Cardiac muscle cell (in vitro differentiated cells and primary cell): Measurements from ENCODE around the gene EFCAB8. TPM values are rescaled to one million over a fixed set of nuclear protein-coding genes. Genes with fewer than 3 reads are reported as not detected.

Source experiments
- DNase-seq, 2 donors: peaks; one replicate each; pipeline versions ENCODE4 v3.0.0 to v3.0.0-alpha.2; 2010 to 2017; ENCODE audit warnings: low read depth in 1 of 2, low spot score in 1 of 2
- H3K27ac ChIP-seq: fragments of 200-600 bp; sonication (generic); 2 replicates; pipeline ENCODE4 v1.5.1; 2016
- H3K27me3 ChIP-seq: fragments of 200-600 bp; sonication (generic); 2 replicates; pipeline ENCODE4 v1.6.0; 2016; ENCODE audit warnings: control low read depth
- H3K36me3 ChIP-seq: fragments of 200-600 bp; sonication (generic); 2 replicates; pipeline ENCODE4 v1.5.1; 2016; ENCODE audit warnings: control low read depth
- H3K4me1 ChIP-seq: fragments of 200-600 bp; sonication (generic); 2 replicates; pipeline ENCODE4 v1.8.1; 2017; ENCODE audit warnings: low read depth, mild to moderate bottlenecking, mixed run types
- H3K4me3 ChIP-seq: fragments of 200-600 bp; sonication (generic); 2 replicates; pipeline ENCODE4 v1.5.1; 2016; ENCODE audit warnings: mild to moderate bottlenecking
- H3K9me3 ChIP-seq: fragments of 200-600 bp; sonication (generic); 2 replicates; pipeline ENCODE4 v1.5.1; 2017; ENCODE audit warnings: low read depth, mild to moderate bottlenecking, control low read depth
- CTCF ChIP-seq: IDR thresholded peaks from 2 replicates; pipeline ENCODE4 v1.5.1; 2012; ENCODE audit warnings: low read depth, mild to moderate bottlenecking, low read length
- polyA plus RNA-seq: library from polyadenylated mRNA; unstranded; fragments of >200 nt; fragmentation: Nextera tagmentation; extraction: Ambion mirVana; gene quantifications from 2 replicates; pipeline ENCODE4 v1.2.1, GENCODE V29; 2016
- total RNA-seq: library from RNA; depleted of rRNA; stranded (reverse); fragments of >200 nt; gene quantifications from 2 replicates; pipeline ENCODE4 v1.2.3, GENCODE V29; 2016

The EFCAB8 gene
- total and polyA plus RNA-seq, 2 experiments from 2014 or later = 0.54 TPM; not detected in 1

- no peak overlapping the region for H3K4me3 ChIP-seq
- H3K36me3 ChIP-seq = no peaks in the 10 kb centered on the region
- no peaks in the 10 kb centered on the region for H3K4me1 ChIP-seq
- DNase-seq = peak in 1 of 2 donors; percentile 7
- no peaks in the 10 kb centered on the region for H3K27me3 ChIP-seq
- peak; percentile 45 for TF ChIP-seq CTCF
- no peak overlapping the region for H3K27ac ChIP-seq
- no peaks in the 10 kb centered on the region for H3K9me3 ChIP-seq
Observed at GRCh38 chr20:33005132-33005566, 146.4 kb downstream of the EFCAB8 start.

GRCh38 chr20:33005908-33006775, 147.4 kb downstream of the EFCAB8 start:
- no peak for TF ChIP-seq CTCF
- Histone ChIP-seq H3K4me3 (no peak overlapping the region), H3K9me3 (no peaks in the 10 kb centered on the region), H3K27me3 (no peaks in the 10 kb centered on the region), H3K27ac (no peak overlapping the region), H3K36me3 (no peaks in the 10 kb centered on the region), H3K4me1 (no peaks in the 10 kb centered on the region)
- DNase-seq = no peak

GRCh38 chr20:33006776-33007375, 148.2 kb downstream of the EFCAB8 start:
- no peak for TF ChIP-seq CTCF
- Histone ChIP-seq H3K9me3 (no peaks in the 10 kb centered on the region), H3K27me3 (no peaks in the 10 kb centered on the region), H3K4me1 (no peaks in the 10 kb centered on the region), H3K27ac (no peak overlapping the region), H3K4me3 (no peak overlapping the region), H3K36me3 (no peaks in the 10 kb centered on the region)
- DNase-seq = no peak

GRCh38 chr20:33007376-33008335, 148.9 kb downstream of the EFCAB8 start, which contains the start of gene BPIFB2:
TSS of gene BPIFB2 (plus strand) at chr20:33007704. CDS start at chr20:33008575, 871 bp downstream.
- Histone ChIP-seq H3K9me3 (no peaks in the 10 kb centered on the region), H3K36me3 (no peaks in the 10 kb centered on the region), H3K27ac (no peak within 1 kb of the TSS), H3K27me3 (no peaks in the 10 kb centered on the region), H3K4me1 (no peaks in the 10 kb centered on the region), H3K4me3 (no peak within 1 kb of the TSS)
- DNase-seq = no peak
- no peak for TF ChIP-seq CTCF
